ACC112 (cell line): ENCODE data around the gene CXCL10.

ENCODE experiments used
- H2AFZ ChIP-seq: fragments of 200-600 bp; sonication (generic); one replicate; pipeline ENCODE4 v1.6.0; 2017; ENCODE audit warnings: antibody characterized with exemption, low read length; ENCODE audit not compliant: unreplicated experiment
- H3K27ac ChIP-seq: fragments of 200-600 bp; sonication (generic); 2 replicates; pipeline ENCODE4 v1.5.1; 2014; ENCODE audit warnings: low read depth, mild to moderate bottlenecking, antibody characterized with exemption, low read length, moderate library complexity
- H3K27me3 ChIP-seq: fragments of 200-600 bp; sonication (generic); 2 replicates; pipeline ENCODE4 v1.6.1; 2014; ENCODE audit warnings: mild to moderate bottlenecking, antibody characterized with exemption, low read length, moderate library complexity, mixed read lengths; ENCODE audit not compliant: insufficient read depth
- H3K36me3 ChIP-seq: fragments of 200-600 bp; sonication (generic); 2 replicates; pipeline ENCODE4 v1.6.1; 2016; ENCODE audit warnings: mild to moderate bottlenecking, antibody characterized with exemption, low read length, moderate library complexity, mixed read lengths; ENCODE audit not compliant: insufficient read depth
- H3K4me1 ChIP-seq: fragments of 200-600 bp; sonication (generic); one replicate; pipeline ENCODE4 v1.6.1; 2016; ENCODE audit warnings: low read length, mixed read lengths; ENCODE audit not compliant: insufficient read depth, unreplicated experiment, control insufficient read depth
- H3K4me3 ChIP-seq: fragments of 200-600 bp; sonication (generic); 2 replicates; pipeline ENCODE4 v1.5.1; 2014; ENCODE audit warnings: mild to moderate bottlenecking, low read depth, low read length
- H3K79me2 ChIP-seq: fragments of 200-600 bp; sonication (generic); one replicate; pipeline ENCODE4 v1.6.0; 2016; ENCODE audit warnings: low read length; ENCODE audit not compliant: control insufficient read depth, unreplicated experiment, insufficient read depth

Gene CXCL10

DNA sequence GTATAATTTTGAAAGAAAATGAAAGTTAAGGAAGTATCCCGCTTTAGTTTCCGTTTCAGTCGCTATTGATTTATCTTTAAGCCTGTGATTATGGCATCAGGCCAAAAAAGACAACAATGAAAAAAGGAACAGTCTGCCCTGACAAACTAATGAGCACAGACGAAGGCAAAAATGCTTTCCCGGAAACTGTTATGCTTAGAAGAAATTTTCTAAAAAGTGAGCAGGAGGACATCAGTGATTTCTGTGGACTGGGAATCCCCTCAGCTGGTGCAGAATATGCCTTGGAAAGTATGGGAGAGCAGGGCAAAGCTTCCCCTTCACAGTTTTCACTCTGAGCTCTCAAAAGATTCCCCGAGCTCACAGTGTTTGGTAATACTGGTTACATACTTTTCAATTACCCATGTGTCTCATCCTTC, 5.1 kb upstream of the CXCL10 start:
- peak overlapping the region; percentile 99 for H2AFZ ChIP-seq
- H3K4me3 ChIP-seq, result peak overlapping the region; percentile 73
- H3K27me3 ChIP-seq, result no peaks in the 10 kb centered on the region
- no peaks in the 10 kb centered on the region for H3K79me2 ChIP-seq
- H3K4me1 ChIP-seq, result peaks cover 14% of the 10 kb centered on the region
- no peaks in the 10 kb centered on the region for H3K36me3 ChIP-seq
- H3K27ac ChIP-seq, result peak overlapping the region; percentile 37; the same call in 1 of the 2 replicates

DNA sequence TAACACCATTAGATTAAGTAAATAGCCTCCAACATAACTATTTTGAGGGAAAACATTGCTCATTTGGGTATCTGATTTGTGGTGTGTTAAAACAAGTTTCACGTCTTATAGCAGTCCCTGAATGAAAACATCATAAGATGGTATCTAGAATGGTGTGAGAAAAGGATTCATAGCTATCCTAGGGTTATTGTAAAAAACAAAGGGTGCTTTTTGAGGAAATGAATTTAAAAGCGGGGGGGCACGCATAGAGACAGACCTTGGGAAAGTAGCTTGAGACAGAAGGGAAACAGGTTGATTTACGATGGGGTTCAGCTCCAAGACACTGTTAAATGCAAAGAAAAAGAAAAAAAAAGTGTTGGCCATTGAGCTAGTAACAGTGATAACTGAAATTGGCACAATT, 768 bp upstream of the CXCL10 start:
- H3K4me1 ChIP-seq, result peaks cover 14% of the 10 kb centered on the region
- no peaks in the 10 kb centered on the region for H3K79me2 ChIP-seq
- H3K27me3 ChIP-seq, result no peaks in the 10 kb centered on the region
- H3K4me3 ChIP-seq, result no peak overlapping the region
- H2AFZ ChIP-seq, result peak overlapping the region; percentile 16
- H3K27ac ChIP-seq, result no peak overlapping the region
- H3K36me3 ChIP-seq, result no peaks in the 10 kb centered on the region

DNA sequence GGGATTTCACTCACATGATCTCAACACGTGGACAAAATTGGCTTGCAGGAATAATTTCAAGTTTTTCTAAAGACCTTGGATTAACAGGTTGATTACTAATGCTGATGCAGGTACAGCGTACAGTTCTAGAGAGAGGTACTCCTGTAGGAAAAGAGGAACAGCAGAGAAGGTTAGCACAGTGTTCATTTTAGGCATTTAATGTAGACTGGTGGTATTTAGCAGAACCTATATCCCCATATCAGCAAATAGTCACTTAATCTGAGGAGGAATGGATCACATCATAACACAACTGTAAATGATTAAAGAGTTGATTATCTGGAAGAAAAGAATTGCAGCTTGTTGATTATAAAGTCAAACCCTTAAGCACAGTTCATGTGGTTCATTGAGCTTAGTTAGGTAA, 620 bp downstream of the CXCL10 start:
- H3K27me3 ChIP-seq, result no peaks in the 10 kb centered on the region
- no peaks in the 10 kb centered on the region for H3K79me2 ChIP-seq
- no peak overlapping the region for H3K27ac ChIP-seq
- no peak overlapping the region for H2AFZ ChIP-seq
- H3K36me3 ChIP-seq, result no peaks in the 10 kb centered on the region
- no peak overlapping the region for H3K4me3 ChIP-seq
- H3K4me1 ChIP-seq, result peaks cover 6% of the 10 kb centered on the region

DNA sequence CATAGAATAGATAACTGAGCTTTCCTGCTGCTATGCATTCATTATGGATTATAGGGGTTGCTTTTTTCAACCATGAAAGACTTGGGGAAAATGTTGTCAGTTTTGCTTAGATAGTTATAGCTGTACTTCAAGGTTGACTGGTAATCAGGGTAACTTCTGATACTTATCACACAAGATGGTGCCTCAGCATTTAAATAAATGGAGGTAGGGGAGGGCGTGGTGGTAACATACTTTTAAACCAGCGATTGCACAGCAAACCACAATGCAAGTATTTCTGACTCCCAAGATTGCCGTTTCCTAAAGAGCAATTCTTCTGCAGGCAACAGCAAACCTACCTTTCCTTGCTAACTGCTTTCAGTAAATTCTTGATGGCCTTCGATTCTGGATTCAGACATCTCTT, 1.3 kb downstream of the CXCL10 start:
- Histone ChIP-seq H3K4me1 (peaks cover 6% of the 10 kb centered on the region), H3K79me2 (no peaks in the 10 kb centered on the region), H3K36me3 (no peaks in the 10 kb centered on the region), H3K4me3 (no peak overlapping the region), H3K27ac (no peak overlapping the region), H3K27me3 (no peaks in the 10 kb centered on the region), H2AFZ (no peak overlapping the region)

DNA sequence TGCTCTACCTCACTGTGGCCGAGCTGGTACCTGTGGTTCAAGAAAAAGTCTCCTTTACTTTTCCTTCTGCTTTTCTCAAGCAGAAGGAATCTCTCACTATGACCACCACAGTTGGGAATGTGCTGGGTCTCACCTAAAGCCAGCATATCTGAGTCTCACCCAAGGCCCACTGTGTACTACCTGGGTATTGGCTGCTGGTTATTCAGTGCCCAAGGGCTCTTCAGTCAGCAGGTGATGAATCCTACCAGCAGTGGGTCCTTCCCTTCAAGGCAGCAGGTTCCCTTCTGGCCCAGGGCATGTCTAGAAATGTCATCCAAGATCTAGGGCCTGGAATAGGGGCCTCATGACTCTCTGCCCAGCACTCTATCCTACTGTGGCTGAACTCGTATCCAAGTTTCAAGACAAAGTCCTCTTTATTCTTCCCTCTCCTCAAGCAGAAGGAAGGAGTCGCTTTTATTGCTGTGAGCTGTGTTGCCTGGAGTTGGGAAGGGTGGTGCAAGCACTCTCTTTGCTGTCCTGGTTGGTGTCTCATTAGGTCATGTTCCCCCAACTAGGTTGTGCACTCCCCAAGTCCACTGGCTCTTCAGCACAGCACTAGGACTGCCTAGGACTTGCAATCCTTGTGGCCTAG, 6.1 kb downstream of the CXCL10 start:
- Histone ChIP-seq H3K79me2 (no peaks in the 10 kb centered on the region), H2AFZ (no peak overlapping the region), H3K4me3 (no peak overlapping the region), H3K36me3 (no peaks in the 10 kb centered on the region), H3K4me1 (peaks cover 10% of the 10 kb centered on the region), H3K27me3 (no peaks in the 10 kb centered on the region), H3K27ac (no peak overlapping the region)

DNA sequence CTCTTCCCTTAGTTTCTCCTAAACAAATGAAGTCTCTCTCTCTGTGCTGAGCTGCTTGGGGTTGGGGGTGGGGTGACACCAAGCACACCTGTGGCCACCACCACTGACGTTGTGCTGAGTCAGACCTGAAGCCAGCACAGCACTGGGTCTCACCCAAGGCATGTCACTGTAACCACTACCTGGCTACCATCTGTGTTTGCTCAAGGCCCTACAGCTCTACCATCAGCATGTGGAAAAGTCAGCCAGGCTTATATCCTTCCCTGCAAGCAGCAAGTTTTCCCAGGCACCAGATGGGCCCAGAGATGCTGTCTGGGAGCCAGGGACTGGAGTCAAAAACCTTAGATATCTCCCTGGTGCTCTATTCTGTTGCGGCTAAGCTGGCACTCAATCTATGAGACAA, 6.9 kb downstream of the CXCL10 start:
- Histone ChIP-seq H3K27ac (no peak overlapping the region), H3K27me3 (no peaks in the 10 kb centered on the region), H3K4me1 (peaks cover 18% of the 10 kb centered on the region), H3K4me3 (no peak overlapping the region), H3K79me2 (no peaks in the 10 kb centered on the region), H3K36me3 (no peaks in the 10 kb centered on the region), H2AFZ (no peak overlapping the region)

DNA sequence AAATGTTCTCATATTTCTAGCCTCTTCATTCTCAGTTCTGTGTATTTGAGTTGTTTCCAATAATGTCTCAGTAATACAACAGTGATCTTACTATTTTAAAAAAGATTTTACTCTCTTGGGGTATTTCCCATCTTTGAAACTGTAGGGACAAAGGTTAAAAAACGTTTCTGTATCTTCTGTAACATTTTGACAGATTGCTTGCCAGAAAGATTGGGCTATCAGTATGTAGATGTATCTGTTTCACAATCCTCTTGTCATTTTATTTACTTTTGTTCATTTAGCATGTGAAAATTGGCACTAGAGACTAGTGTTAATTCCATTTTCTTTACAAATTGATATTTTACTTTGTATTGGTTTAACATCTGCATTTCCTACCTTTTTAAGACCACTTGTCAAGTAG, 9.8 kb downstream of the CXCL10 start:
- Histone ChIP-seq H3K4me1 (peaks cover 20% of the 10 kb centered on the region), H3K79me2 (no peaks in the 10 kb centered on the region), H3K36me3 (no peaks in the 10 kb centered on the region), H2AFZ (no peak overlapping the region), H3K27ac (no peak overlapping the region), H3K27me3 (no peaks in the 10 kb centered on the region), H3K4me3 (no peak overlapping the region)

DNA sequence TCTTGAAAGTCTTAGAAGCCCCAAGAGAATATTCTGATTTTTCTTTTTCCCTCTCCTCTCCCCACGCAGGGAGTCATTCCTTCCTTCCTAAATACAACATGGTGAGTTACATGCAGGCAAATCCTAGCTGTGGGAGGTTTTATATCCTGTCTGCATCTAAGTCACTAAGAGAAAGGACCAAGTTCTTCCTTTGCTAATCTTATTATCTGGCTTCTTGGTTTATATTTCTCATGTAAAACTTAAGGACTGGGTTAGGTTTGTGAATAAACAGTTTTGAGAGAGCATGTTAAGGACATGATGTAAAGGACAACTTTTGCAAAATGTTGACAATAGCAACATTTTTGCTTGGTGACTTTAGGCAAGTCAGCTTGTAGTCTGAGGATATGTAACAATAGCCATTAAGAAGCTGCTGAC, 10.9 kb downstream of the CXCL10 start:
- H2AFZ ChIP-seq, result peak overlapping the region; percentile 61
- peaks cover 20% of the 10 kb centered on the region for H3K4me1 ChIP-seq
- H3K27me3 ChIP-seq, result no peaks in the 10 kb centered on the region
- H3K79me2 ChIP-seq, result no peaks in the 10 kb centered on the region
- H3K27ac ChIP-seq, result peak overlapping the region; percentile 80
- H3K36me3 ChIP-seq, result no peaks in the 10 kb centered on the region
- peak overlapping the region; percentile 57 for H3K4me3 ChIP-seq

DNA sequence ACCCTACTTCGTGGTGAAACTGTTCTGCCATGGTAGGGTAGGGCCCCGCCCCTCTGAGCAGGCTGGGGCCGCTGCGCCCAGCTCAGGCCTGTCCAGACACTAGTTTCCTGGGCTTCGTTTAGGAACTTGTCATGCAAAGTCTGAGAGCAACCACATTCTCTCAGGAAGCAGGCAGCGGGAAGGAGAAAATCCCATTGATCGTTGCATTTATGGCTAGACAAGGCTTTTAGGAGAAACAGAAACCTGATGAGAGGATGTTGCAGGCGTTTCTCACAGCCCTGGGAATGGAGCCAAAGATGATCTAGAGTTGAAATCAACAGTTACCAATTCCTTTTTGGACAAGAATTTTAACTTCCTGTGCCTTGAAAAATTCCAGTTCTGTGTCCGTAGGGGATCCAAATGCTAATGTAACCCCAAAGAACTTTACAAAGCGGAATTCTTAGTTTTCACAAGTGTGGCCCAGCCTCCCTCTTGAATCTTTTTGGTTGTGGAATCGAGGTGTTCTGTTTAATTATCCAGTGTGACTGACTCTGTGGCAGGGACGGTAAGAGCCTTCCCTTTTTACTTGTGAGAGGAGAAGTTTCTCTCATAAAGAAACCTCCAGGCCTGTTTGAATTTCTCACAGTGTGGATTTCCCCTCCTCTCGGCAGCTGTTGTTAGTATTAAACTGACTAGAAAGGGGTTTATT, 11.5 kb downstream of the CXCL10 start:
- Histone ChIP-seq H3K79me2 (no peaks in the 10 kb centered on the region), H3K27ac (peak overlapping the region; percentile 80), H3K4me1 (peaks cover 20% of the 10 kb centered on the region), H2AFZ (peak overlapping the region; percentile 61), H3K27me3 (no peaks in the 10 kb centered on the region), H3K4me3 (peak overlapping the region; percentile 57), H3K36me3 (no peaks in the 10 kb centered on the region)

DNA sequence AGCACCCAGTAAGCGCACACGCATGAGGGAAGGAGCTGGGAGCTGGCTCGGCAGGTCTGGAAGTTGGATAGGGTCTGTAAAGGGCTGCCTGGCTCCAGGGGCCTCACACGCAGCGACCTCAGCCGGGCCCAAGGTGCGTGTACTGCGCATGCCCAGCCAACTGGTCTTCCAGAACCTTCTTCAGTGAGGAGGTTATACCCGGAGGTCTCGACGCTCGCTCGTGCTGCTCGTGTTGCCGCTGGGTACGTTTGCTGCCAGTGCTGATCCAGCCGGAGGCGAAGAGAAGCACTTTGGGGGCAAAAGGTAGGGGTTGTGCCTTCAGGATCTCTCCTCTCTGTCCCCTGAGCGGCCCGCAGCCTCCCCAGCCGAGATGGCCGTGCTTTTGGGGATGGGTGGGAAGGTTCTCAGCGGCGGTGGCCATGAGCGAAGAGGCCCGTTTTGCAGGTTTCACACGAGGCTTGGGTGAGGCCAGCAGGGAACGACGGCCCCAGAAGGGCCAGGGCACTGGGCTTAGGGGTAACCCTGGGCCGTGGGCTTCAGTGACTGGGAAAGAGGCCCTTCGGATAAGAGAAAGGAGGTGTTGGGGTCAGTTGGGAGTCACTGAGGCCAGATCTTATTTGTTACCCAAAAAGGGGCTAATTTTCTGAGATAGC, 12.2 kb downstream of the CXCL10 start:
- Histone ChIP-seq H3K27ac (peak overlapping the region; percentile 80), H3K27me3 (no peaks in the 10 kb centered on the region), H2AFZ (peak overlapping the region; percentile 61), H3K79me2 (no peaks in the 10 kb centered on the region), H3K36me3 (no peaks in the 10 kb centered on the region), H3K4me1 (peaks cover 20% of the 10 kb centered on the region), H3K4me3 (peak overlapping the region; percentile 57)

DNA sequence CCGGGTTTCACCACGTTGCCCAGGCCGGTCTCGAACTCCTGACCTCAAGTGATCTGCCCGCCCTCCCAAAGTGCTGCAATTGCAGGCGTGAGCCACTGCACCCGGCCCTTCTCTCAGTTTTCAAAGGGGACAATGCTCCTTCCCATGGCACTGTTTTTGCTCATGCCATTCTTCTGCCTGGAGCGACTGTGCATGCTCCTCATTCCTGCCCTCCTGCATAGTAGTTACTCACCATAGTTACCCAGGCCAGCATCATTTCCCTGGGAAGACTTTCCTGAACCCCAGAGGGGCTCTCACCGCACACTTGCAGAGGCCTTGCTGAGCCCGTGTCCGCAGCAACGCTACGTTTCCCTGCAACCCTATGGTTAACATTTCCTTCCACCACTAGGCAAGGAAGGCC, 12.7 kb downstream of the CXCL10 start:
- no peaks in the 10 kb centered on the region for H3K36me3 ChIP-seq
- H3K79me2 ChIP-seq, result no peaks in the 10 kb centered on the region
- H3K27ac ChIP-seq, result no peak overlapping the region
- H2AFZ ChIP-seq, result no peak overlapping the region
- no peak overlapping the region for H3K4me3 ChIP-seq
- peaks cover 20% of the 10 kb centered on the region for H3K4me1 ChIP-seq
- H3K27me3 ChIP-seq, result no peaks in the 10 kb centered on the region
